ENCODE measurements around the gene FFAR1.

The FFAR1 gene

GRCh38 chr19:35337984-35338296, 9.8 kb upstream of the FFAR1 start:
- TF ChIP-seq, protein P1, sequence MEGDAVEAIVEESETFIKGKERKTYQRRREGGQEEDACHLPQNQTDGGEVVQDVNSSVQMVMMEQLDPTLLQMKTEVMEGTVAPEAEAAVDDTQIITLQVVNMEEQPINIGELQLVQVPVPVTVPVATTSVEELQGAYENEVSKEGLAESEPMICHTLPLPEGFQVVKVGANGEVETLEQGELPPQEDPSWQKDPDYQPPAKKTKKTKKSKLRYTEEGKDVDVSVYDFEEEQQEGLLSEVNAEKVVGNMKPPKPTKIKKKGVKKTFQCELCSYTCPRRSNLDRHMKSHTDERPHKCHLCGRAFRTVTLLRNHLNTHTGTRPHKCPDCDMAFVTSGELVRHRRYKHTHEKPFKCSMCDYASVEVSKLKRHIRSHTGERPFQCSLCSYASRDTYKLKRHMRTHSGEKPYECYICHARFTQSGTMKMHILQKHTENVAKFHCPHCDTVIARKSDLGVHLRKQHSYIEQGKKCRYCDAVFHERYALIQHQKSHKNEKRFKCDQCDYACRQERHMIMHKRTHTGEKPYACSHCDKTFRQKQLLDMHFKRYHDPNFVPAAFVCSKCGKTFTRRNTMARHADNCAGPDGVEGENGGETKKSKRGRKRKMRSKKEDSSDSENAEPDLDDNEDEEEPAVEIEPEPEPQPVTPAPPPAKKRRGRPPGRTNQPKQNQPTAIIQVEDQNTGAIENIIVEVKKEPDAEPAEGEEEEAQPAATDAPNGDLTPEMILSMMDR (conservative IDR thresholded peaks at IDR 0.05; ENCODE audit: control insufficient read depth, insufficient read depth, low read depth, low read length) = no peak
- no peak overlapping the region for H3K4me3 ChIP-seq (ENCODE audit: control insufficient read depth, low read depth, low read length)
- DNase-seq (ENCODE audit: low read depth) = no peak

DNA sequence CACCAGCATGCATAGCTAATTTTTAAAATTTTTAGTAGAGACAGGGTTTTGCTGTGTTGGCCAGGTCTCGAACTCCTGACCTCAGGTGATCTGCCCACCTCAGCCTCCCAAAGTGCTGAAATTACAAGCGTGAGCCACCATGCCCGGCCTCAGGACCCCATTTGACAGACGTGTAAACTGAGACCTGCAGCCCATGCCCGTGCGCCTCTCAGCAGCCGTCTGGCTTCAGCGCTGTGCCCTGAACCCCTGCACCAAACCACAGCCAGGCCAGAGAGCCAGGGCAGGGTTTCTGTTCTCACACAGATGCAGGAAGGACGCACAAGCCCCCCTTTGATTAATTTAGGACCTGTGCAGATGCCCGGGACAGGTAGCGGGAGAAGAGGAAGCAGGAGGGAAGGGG, 7.3 kb upstream of the FFAR1 start:
- DNase-seq (ENCODE audit: low read depth) = no peak
- TF ChIP-seq, protein P1 (conservative IDR thresholded peaks at IDR 0.05; ENCODE audit: control insufficient read depth, insufficient read depth, low read depth, low read length) = no peak
- no peak overlapping the region for H3K4me3 ChIP-seq (ENCODE audit: control insufficient read depth, low read depth, low read length)

DNA sequence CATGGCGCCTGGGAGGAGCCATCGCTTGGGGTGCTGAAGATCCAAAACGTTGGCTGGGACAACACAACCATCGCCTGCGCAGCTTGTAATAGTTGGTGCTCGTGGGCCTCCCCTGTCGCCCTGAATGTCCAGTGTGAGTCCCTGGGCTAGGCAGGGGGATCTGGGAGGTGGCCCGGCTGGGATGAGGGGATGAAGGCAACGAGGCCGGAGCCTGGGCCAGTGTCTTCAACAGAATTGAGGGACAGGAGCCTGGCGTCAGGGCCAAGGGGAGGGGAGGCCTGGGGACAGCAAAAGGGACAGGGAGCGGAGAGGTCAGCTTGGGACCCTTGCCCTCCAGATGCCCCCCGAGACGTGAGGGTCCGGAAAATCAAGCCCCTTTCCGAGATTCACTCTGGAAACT, 6.7 kb upstream of the FFAR1 start:
- no peak overlapping the region for H3K4me3 ChIP-seq (ENCODE audit: control insufficient read depth, low read depth, low read length)
- TF ChIP-seq, protein P1 (conservative IDR thresholded peaks at IDR 0.05; ENCODE audit: control insufficient read depth, insufficient read depth, low read depth, low read length) = no peak

DNA sequence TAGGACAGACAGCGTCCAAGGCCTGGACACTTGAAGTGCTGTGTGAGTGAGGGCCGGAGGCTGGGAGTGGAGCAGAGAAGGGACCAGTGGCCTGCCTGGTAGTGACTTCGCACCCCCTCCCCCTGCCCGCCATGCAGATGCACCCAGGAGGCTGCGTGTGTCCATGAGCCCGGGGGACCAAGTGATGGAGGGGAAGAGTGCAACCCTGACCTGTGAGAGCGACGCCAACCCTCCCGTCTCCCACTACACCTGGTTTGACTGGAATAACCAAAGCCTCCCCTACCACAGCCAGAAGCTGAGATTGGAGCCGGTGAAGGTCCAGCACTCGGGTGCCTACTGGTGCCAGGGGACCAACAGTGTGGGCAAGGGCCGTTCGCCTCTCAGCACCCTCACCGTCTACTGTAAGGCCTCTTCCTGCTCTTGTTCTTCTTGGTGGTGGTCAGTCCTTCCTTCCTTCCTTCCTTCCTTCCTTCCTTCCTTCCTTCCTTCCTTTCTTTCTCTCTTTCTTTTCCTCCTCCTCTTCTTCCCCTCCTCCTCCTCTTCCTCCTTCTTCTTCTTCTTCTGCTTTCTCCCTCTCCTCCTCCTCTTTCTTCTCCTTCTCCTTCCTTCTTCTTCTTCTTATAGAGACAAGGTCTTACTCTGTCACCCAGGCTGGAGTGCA, 6.0 kb upstream of the FFAR1 start:
- TF ChIP-seq, protein P1 (conservative IDR thresholded peaks at IDR 0.05; ENCODE audit: control insufficient read depth, insufficient read depth, low read depth, low read length) = no peak
- no peak for DNase-seq (ENCODE audit: low read depth)
- no peak overlapping the region for H3K4me3 ChIP-seq (ENCODE audit: control insufficient read depth, low read depth, low read length)

More for the DNA sequence above, 6.7 kb upstream of the FFAR1 start:
- DNase-seq (ENCODE audit: low read depth) = no peak

GRCh38 chr19:35342430-35342829, 5.3 kb upstream of the FFAR1 start:
- DNase-seq (ENCODE audit: low read depth) = no peak
- TF ChIP-seq, protein P1 (conservative IDR thresholded peaks at IDR 0.05; ENCODE audit: control insufficient read depth, insufficient read depth, low read depth, low read length) = no peak
- H3K4me3 ChIP-seq (ENCODE audit: control insufficient read depth, low read depth, low read length) = no peak overlapping the region

GRCh38 chr19:35344511-35345031, 3.1 kb upstream of the FFAR1 start:
- no peak overlapping the region for H3K4me3 ChIP-seq (ENCODE audit: control insufficient read depth, low read depth, low read length)
- no peak for DNase-seq (ENCODE audit: low read depth)
- TF ChIP-seq, protein P1 (conservative IDR thresholded peaks at IDR 0.05; ENCODE audit: control insufficient read depth, insufficient read depth, low read depth, low read length) = no peak

Measured in fibroblast of mammary gland (primary cell).